Activated CD8-positive, alpha-beta T cell treated with anti-CD3 and anti-CD28 coated beads, Interleukin-2, amount 10 ng/mL, durations not matched to agents 7 days and 5 days (primary cell): Measurements from ENCODE around the gene MED29. TPM values are rescaled to one million over a fixed set of nuclear protein-coding genes. Genes with fewer than 3 reads are reported as not detected.

Experiments
- ATAC-seq: fragments of 150-1000 bp; cut with Tn5 transposase; one replicate; pipeline ENCODE4 v1.10.0; 2021; ENCODE audit warnings: moderate library complexity
- CTCF ChIA-PET: fragments of 350-600 bp; sonication (Branson Sonifier 250); formaldehyde crosslinking; loops from one replicate; lab custom pipeline; 2021; ENCODE audit warnings: antibody characterized with exemption; lab: Charles Lee
- POLR2A ChIA-PET: fragments of 350-600 bp; sonication (Branson Sonifier 250); formaldehyde crosslinking; loops from one replicate; lab custom pipeline; 2021; ENCODE audit warnings: antibody characterized with exemption; lab: Charles Lee
- DNase-seq: peaks from one replicate; pipeline ENCODE4 v3.0.0-alpha.2; 2020
- H3K27ac Mint-ChIP-seq: one replicate; pipeline ENCODE4 v1.8.0; 2021; ENCODE audit warnings: mild to moderate bottlenecking, mixed read lengths
- H3K27me3 Mint-ChIP-seq: one replicate; pipeline ENCODE4 v1.8.0; 2021; ENCODE audit warnings: low read depth, mixed read lengths
- H3K36me3 Mint-ChIP-seq: one replicate; pipeline ENCODE4 v1.8.0; 2021; ENCODE audit warnings: low read depth, mixed read lengths
- H3K4me1 Mint-ChIP-seq: one replicate; pipeline ENCODE4 v1.8.0; 2021; ENCODE audit warnings: low read depth, mixed read lengths
- H3K4me3 Mint-ChIP-seq: one replicate; pipeline ENCODE4 v1.8.0; 2021; ENCODE audit warnings: mild to moderate bottlenecking, mixed read lengths
- H3K9me3 Mint-ChIP-seq: one replicate; pipeline ENCODE4 v1.8.0; 2022; ENCODE audit warnings: mixed read lengths; ENCODE audit not compliant: insufficient read depth
- total RNA-seq, 2 experiments: library from RNA; stranded (reverse); gene quantifications; one replicate each; pipeline ENCODE4 v1.2.3, GENCODE V29; 2021

The MED29 gene
- total RNA-seq, 2 experiments from 2014 or later, result 32.6 to 39.3 TPM

GRCh38 chr19:39412867-39413271, 21.7 kb downstream of the MED29 start:
- no peak for ATAC-seq
- Mint-ChIP-seq H3K36me3 (peaks cover 43% of the 10 kb centered on the region), H3K9me3 (no peaks in the 10 kb centered on the region), H3K4me3 (peak overlapping the region; percentile 97), H3K27me3 (no peaks in the 10 kb centered on the region), H3K4me1 (peaks cover 37% of the 10 kb centered on the region), H3K27ac (peak overlapping the region; percentile 89)
- ChIA-PET POLR2A (interaction anchor here (1.0 to 4.7 kb wide), 5 partner anchors 8 to 32 kb away, joined by 4 to 93 read pairs (median 20); partner anchors contain the start of genes MED29, PAF1, RPS16 and SUPT5H), CTCF (interaction anchor here (1.0 to 2.2 kb wide), 6 partner anchors 12 to 176 kb away, joined by 3 to 64 read pairs (median 12); partner anchors contain the start of genes GMFG and RPS16)
- no peak for DNase-seq

DNA sequence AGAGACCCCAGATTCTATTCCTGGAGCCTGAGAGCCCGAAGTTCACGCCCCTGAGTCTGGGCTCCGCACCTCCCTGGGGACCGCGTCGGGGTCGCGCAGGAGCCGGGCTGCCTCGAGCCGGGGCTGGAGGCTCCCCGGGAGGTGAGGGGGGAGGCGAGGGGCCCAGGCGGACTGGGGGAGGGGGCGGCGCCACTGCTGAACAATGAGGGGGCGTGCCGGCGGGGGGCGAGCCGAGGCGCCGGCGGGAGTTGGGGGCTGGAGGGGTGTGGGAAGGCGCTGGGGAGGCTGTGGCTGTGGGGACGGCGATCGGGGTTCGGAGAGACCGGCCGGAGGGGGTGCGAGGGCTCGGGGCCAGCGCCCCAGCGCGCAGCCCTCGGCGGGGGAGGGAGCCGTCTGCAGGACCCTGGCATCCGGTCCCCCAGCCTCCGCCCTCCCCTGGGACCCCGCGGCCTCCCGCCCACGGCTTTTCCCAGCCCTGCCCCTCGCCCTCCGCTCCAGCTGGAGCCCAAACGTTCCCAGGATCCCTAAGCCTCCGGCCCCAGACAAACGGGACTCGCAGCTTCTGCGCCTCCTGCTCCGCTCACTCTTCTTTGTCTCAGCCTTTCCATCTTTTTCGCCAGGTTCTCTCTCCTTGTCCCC, 22.2 kb downstream of the MED29 start:
- Mint-ChIP-seq H3K36me3 (peaks cover 38% of the 10 kb centered on the region), H3K9me3 (no peaks in the 10 kb centered on the region), H3K4me3 (peak overlapping the region; percentile 97), H3K27me3 (no peaks in the 10 kb centered on the region), H3K4me1 (peaks cover 37% of the 10 kb centered on the region), H3K27ac (peak overlapping the region; percentile 89)
- POLR2A ChIA-PET, result interaction anchor here (0.6 to 4.7 kb wide), 3 partner anchors 10 to 223 kb away, joined by 3 to 58 read pairs (median 3); partner anchors contain the start of gene RPS16
- DNase-seq (no peak), ATAC-seq (no peak)
- CTCF ChIA-PET, result interaction anchor here (1.6 kb wide), 1 partner anchor 14 kb away, joined by 5 read pairs; no protein-coding TSS in a partner anchor

DNA sequence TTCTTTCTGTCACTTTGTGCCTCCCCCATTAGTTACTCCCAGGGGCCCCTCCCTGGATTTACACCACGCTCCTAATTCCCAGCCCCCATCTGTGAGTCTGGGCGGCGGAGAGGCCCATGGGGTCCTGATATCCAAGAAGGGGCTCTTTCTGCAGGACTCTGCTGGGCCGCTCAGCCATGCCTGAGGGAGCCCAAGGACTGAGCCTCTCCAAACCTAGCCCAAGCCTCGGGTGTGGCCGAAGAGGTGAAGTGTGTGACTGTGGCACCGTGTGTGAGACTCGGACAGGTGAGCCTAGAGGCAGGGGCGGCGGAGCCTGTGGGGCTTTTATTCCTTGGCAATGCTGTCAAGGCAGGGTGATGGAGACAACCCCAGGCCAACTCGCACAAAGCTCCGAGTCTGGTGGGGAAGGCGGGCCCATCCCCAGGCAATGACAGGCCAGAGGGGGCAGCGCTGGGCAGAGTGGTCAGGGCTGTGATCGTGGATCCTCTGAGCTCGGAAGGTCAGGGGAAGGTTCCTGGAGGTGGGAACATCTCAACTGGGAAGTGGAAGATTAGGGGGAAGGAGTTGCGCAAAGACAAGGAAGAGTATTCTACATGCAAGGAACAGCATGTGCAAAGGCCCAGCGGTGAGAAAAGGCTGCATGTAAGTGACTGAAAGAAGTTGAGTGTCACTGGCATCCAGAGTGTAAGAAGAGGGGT, 22.9 kb downstream of the MED29 start:
- H3K27me3 Mint-ChIP-seq, result no peaks in the 10 kb centered on the region
- H3K36me3 Mint-ChIP-seq, result peaks cover 34% of the 10 kb centered on the region
- DNase-seq, result no peak
- peaks cover 37% of the 10 kb centered on the region for H3K4me1 Mint-ChIP-seq
- ATAC-seq, result no peak
- H3K27ac Mint-ChIP-seq, result peak overlapping the region; percentile 88
- H3K9me3 Mint-ChIP-seq, result no peaks in the 10 kb centered on the region
- H3K4me3 Mint-ChIP-seq, result peak overlapping the region; percentile 97
- ChIA-PET POLR2A (interaction anchor here (0.6 to 4.7 kb wide), 2 partner anchors 21 to 223 kb away, joined by 3 to 58 read pairs; partner anchors contain the start of gene RPS16), CTCF (interaction anchor here (0.9 to 1.6 kb wide), 2 partner anchors 13 to 18 kb away, joined by 3 to 5 read pairs; no protein-coding TSS in a partner anchor)

DNA sequence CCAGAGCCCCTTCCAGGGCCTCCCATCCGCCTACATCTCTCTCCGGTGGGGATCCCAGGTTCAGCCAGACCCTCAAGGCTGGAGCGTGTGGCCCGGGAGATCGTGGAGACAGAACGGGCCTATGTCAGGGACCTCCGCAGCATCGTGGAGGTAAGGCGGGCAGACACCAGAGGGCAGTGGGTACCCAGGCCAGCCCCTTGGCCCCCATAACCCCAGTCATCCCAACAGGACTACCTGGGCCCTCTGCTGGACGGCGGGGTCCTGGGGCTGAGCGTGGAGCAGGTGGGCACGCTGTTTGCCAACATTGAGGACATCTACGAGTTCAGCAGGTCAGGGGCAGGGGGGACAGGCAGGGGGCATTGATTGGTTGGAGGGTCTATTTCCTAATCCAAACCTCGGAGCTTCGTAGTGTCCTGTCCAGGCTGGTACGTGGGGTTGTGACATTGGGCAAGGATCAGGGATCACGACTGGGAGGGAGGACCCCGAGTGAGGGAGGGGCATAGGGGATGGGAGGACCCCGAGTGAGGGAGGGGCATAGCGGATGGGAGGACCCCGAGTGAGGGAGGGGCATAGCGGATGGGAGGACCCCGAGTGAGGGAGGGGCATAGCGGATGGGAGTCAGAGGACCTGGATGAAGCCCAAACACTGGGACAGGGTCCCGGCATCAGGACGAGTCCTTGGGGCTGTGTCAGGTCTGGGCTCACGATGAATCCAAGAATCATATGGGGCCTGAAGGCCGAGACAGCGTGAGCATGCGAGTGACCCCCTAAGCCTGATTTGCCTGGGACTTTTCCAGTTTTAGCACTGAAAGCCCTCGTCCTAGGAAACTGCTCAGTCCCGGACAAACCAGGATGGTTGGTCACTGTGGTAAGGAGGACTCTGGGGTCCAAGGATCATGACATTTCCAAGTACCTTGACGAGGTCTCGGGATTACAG, 24.2 kb downstream of the MED29 start:
- DNase-seq (no peak), ATAC-seq (no peak)
- no peaks in the 10 kb centered on the region for H3K27me3 Mint-ChIP-seq
- H3K9me3 Mint-ChIP-seq, result no peaks in the 10 kb centered on the region
- ChIA-PET CTCF (interaction anchor here (1.6 kb wide), 1 partner anchor 12 kb away, joined by 5 read pairs; no protein-coding TSS in a partner anchor), POLR2A (interaction anchor here (0.5 to 4.7 kb wide), 3 partner anchors 10 to 20 kb away, joined by 3 to 58 read pairs (median 10); partner anchors contain the start of gene RPS16)
- H3K4me1 Mint-ChIP-seq, result peaks cover 33% of the 10 kb centered on the region
- peak overlapping the region; percentile 15 for H3K27ac Mint-ChIP-seq
- H3K36me3 Mint-ChIP-seq, result peaks cover 32% of the 10 kb centered on the region
- H3K4me3 Mint-ChIP-seq, result no peak overlapping the region

DNA sequence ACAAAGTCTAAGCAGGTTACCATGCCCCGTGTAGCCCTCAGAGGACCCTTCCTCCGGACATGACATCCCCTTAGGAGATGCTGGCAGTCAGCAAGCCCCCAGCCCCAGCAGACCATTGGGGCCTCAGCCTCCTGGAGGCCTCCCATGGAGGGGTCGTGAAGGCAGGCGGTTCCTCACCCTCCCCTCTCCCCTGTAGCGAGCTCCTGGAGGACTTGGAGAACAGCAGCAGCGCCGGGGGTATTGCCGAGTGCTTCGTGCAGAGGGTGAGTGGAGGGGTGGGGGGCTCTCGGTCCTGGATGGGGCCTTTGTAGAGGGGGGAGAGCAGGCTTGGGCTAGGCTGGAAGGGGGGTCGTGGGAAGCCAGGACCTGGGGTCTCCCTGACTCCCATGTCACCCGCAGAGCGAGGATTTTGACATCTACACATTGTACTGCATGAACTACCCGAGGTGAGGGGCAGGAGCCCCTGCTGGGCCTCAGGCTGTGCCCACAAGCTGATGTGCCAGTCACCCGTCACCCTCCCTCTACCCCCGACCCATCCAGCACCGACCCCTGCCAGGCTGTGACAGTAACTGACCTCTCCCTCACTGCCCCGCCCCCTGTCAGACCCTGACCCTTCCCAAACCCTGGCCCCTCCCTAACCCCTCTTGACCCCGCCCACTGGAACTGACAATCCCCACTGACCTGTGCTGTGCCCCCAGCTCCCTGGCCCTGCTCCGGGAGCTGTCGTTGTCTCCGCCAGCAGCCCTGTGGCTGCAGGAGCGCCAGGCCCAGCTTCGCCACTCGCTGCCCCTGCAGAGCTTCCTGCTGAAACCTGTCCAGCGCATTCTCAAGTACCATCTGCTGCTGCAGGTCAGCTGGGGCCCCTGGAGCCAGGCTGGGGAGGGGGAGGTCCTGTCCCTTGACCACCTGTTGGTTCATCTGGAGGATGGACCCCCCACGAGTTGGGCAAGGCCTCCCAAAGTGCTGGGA, 25.3 kb downstream of the MED29 start:
- CTCF ChIA-PET, result no interaction called here
- DNase-seq, result no peak
- H3K36me3 Mint-ChIP-seq, result peaks cover 23% of the 10 kb centered on the region
- POLR2A ChIA-PET, result interaction anchor here (1.9 kb wide), 1 partner anchor 19 kb away, joined by 10 read pairs; the partner anchor contains the start of gene RPS16
- no peaks in the 10 kb centered on the region for H3K9me3 Mint-ChIP-seq
- no peak overlapping the region for H3K4me3 Mint-ChIP-seq
- no peaks in the 10 kb centered on the region for H3K27me3 Mint-ChIP-seq
- peaks cover 23% of the 10 kb centered on the region for H3K4me1 Mint-ChIP-seq
- ATAC-seq, result no peak
- H3K27ac Mint-ChIP-seq, result peak overlapping the region; percentile 15

DNA sequence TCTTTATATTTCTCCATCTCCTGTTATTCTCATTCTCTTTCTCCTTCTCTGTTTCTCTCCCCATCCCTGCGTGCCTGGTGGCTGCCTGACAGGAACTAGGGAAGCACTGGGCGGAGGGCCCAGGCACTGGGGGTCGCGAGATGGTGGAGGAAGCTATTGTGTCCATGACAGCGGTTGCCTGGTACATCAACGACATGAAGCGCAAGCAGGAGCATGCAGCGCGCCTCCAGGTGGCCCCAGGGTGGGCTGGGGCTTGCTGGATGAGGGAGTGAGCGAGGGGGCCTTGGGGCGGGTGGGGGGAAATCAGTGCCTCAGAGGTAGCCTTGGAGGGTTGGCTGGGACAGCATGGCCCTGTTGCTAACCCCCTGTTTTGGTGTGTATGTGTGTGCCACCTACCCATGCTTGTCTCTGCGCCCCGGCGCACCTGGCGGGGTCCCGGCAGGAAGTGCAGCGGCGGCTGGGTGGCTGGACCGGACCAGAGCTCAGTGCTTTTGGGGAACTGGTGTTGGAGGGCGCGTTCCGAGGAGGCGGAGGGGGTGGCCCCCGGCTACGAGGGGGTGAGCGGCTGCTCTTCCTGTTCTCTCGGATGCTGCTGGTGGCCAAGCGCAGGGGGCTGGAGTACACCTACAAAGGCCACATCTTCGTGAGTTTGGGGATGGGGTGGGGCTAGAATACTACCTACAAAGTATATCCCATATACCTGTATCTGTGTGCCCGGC, 26.4 kb downstream of the MED29 start:
- CTCF ChIA-PET, result no interaction called here
- H3K27ac Mint-ChIP-seq, result no peak overlapping the region
- POLR2A ChIA-PET, result interaction anchor here (1.7 to 2.0 kb wide), 3 partner anchors 10 to 18 kb away, joined by 6 to 10 read pairs (median 9); partner anchors contain the start of gene RPS16
- H3K36me3 Mint-ChIP-seq, result peaks cover 22% of the 10 kb centered on the region
- H3K27me3 Mint-ChIP-seq, result no peaks in the 10 kb centered on the region
- no peak overlapping the region for H3K4me3 Mint-ChIP-seq
- DNase-seq (no peak), ATAC-seq (no peak)
- H3K9me3 Mint-ChIP-seq, result no peaks in the 10 kb centered on the region
- H3K4me1 Mint-ChIP-seq, result peaks cover 20% of the 10 kb centered on the region

DNA sequence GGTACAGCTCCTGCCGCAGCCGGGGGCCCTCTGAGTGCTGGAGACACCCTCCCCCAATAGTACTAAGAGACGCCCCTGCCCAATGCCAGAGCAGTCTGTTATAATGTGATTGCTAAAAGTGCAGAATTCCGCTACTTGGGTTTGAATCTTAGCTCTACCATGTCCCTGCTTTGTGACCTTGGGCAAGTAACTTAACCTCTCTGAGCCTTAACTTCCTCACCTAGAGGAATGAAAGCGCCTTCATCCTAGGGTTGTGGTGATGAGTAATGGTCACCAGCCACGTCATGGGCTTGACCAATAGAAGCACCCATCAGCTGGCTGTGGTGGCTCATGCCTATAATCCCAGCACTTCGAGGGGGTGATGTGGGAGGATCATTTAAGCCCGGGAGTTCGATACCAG, 27.8 kb downstream of the MED29 start:
- no peaks in the 10 kb centered on the region for H3K27me3 Mint-ChIP-seq
- no peak overlapping the region for H3K4me3 Mint-ChIP-seq
- ChIA-PET CTCF (no interaction called here), POLR2A (interaction anchor here (1.0 to 2.0 kb wide), 2 partner anchors 17 to 27 kb away, joined by 4 to 9 read pairs; partner anchors contain the start of genes RPS16 and SUPT5H)
- H3K36me3 Mint-ChIP-seq, result peaks cover 20% of the 10 kb centered on the region
- H3K4me1 Mint-ChIP-seq, result peaks cover 15% of the 10 kb centered on the region
- DNase-seq (no peak), ATAC-seq (no peak)
- no peaks in the 10 kb centered on the region for H3K9me3 Mint-ChIP-seq
- H3K27ac Mint-ChIP-seq, result no peak overlapping the region

GRCh38 chr19:39420769-39421168, 29.6 kb downstream of the MED29 start:
- Mint-ChIP-seq H3K27me3 (no peaks in the 10 kb centered on the region), H3K27ac (no peak overlapping the region), H3K4me3 (no peak overlapping the region), H3K36me3 (peaks cover 19% of the 10 kb centered on the region), H3K9me3 (no peaks in the 10 kb centered on the region), H3K4me1 (no peaks in the 10 kb centered on the region)
- CTCF ChIA-PET, result interaction anchor here (1.7 to 1.8 kb wide), 2 partner anchors 9 to 112 kb away, joined by 3 to 5 read pairs; no protein-coding TSS in a partner anchor
- POLR2A ChIA-PET, result interaction anchor here (1.0 to 5.3 kb wide), 4 partner anchors 8 to 29 kb away, joined by 4 to 31 read pairs (median 7); partner anchors contain the start of genes MED29, PAF1, PLEKHG2 and RPS16
- ATAC-seq, result no peak
- no peak for DNase-seq

- no peak overlapping the region for H3K4me3 Mint-ChIP-seq
- no peak overlapping the region for H3K27ac Mint-ChIP-seq
- H3K36me3 Mint-ChIP-seq, result peaks cover 19% of the 10 kb centered on the region
- H3K27me3 Mint-ChIP-seq, result no peaks in the 10 kb centered on the region
- DNase-seq, result no peak
- no peaks in the 10 kb centered on the region for H3K9me3 Mint-ChIP-seq
- ATAC-seq, result no peak
- CTCF ChIA-PET, result interaction anchor here (0.6 to 1.7 kb wide), 2 partner anchors 22 to 111 kb away, joined by 3 to 5 read pairs; no protein-coding TSS in a partner anchor
- POLR2A ChIA-PET, result interaction anchor here (0.7 to 5.3 kb wide), 3 partner anchors 11 to 768 kb away, joined by 3 to 31 read pairs (median 10); partner anchors contain the start of gene RPS16
- H3K4me1 Mint-ChIP-seq, result no peaks in the 10 kb centered on the region
Observed at GRCh38 chr19:39422020-39422419, 30.8 kb downstream of the MED29 start.
